Endothelial cell of umbilical vein (primary cell): ENCODE data around the gene RASGRF2. TPM values are rescaled to one million over a fixed set of nuclear protein-coding genes. Genes with fewer than 3 reads are reported as not detected.

ENCODE experiments used
- BruUV-seq: library from RNA; stranded (reverse); fragments of 400-500 nt; replicated peaks from 2 replicates; lab custom pipeline; 2021; lab: Mats Ljungman, UMichigan
- CTCF ChIA-PET: fragments of 300-600, 350-600 bp; sonication (Branson Sonifier 250); formaldehyde crosslinking; loops from one replicate; lab custom pipeline; 2021; ENCODE audit warnings: antibody characterized with exemption, inconsistent platforms; lab: Charles Lee
- POLR2A ChIA-PET: fragments of 300-600, 350-600 bp; sonication (Branson Sonifier 250); formaldehyde crosslinking; loops from one replicate; lab custom pipeline; 2021; ENCODE audit warnings: antibody characterized with exemption, inconsistent platforms; lab: Charles Lee
- DNase-seq: peaks from one replicate; pipeline ENCODE4 v3.0.0-alpha.2; 2011; ENCODE audit warnings: low read depth, low spot score
- FAIRE-seq: peaks from 2 replicates; lab custom pipeline; 2011; peaks lifted over from hg19 to GRCh38; lab: Jason Lieb, UNC
- H2AFZ ChIP-seq: 2 replicates; pipeline ENCODE4 v1.6.0; 2012; ENCODE audit warnings: low read depth, low read length, control low read depth, inconsistent platforms
- H3K27ac ChIP-seq: 2 replicates; pipeline ENCODE4 v1.5.1; 2011; ENCODE audit warnings: low read depth, mild to moderate bottlenecking, control low read depth, low read length, moderate library complexity; ENCODE audit not compliant: insufficient read depth
- H3K27me3 ChIP-seq, 2 experiments: 2 replicates each; pipeline versions ENCODE4 v1.6.0 to v1.6.1; 2011; ENCODE audit warnings: low read length in 2 of 2, mixed read lengths in 1 of 2; ENCODE audit not compliant: control insufficient read depth in 2 of 2, insufficient read depth in 2 of 2
- H3K36me3 ChIP-seq, 2 experiments: 2 replicates in 1 of 2; 3 replicates in 1 of 2; pipeline ENCODE4 v1.5.1; 2011; ENCODE audit warnings: low read length in 2 of 2, mild to moderate bottlenecking in 1 of 2, moderate library complexity in 1 of 2; ENCODE audit not compliant: control insufficient read depth in 2 of 2, insufficient read depth in 2 of 2; ENCODE audit errors: extremely low read depth in 1 of 2
- H3K4me1 ChIP-seq: 3 replicates; pipeline ENCODE4 v1.5.1; 2011; ENCODE audit warnings: mild to moderate bottlenecking, low read length; ENCODE audit not compliant: control insufficient read depth, insufficient read depth; ENCODE audit errors: extremely low read depth
- H3K4me2 ChIP-seq: 2 replicates; pipeline ENCODE4 v1.6.1; 2011; ENCODE audit warnings: low read length, control low read depth, mixed read lengths; ENCODE audit not compliant: insufficient read depth
- H3K4me3 ChIP-seq, 3 experiments: fragments of 200-600 bp in 1 of 3; sonication (generic), shearing (Covaris generic) in 1 of 3; replicated peaks in 1 of 3; 2 replicates each; pipeline ENCODE4 v1.5.1; 2011 to 2016; ENCODE audit warnings: control low read depth in 3 of 3, low read length in 3 of 3, mild to moderate bottlenecking in 2 of 3, inconsistent platforms in 1 of 3, low read depth in 1 of 3, moderate library complexity in 1 of 3; ENCODE audit not compliant: insufficient read depth in 1 of 3
- H3K79me2 ChIP-seq: 2 replicates; pipeline ENCODE4 v1.6.0; 2012; ENCODE audit warnings: low read length, inconsistent platforms; ENCODE audit not compliant: control insufficient read depth, insufficient read depth
- H3K9ac ChIP-seq: replicated peaks from 2 replicates; pipeline ENCODE3; 2011; ENCODE audit warnings: low read length, control low read depth; ENCODE audit not compliant: insufficient read depth; ENCODE audit errors: extremely low read depth
- H3K9me1 ChIP-seq: replicated peaks from 3 replicates; pipeline ENCODE4 v1.6.0; 2011; ENCODE audit warnings: mild to moderate bottlenecking, low read length; ENCODE audit not compliant: control insufficient read depth, insufficient read depth; ENCODE audit errors: extremely low read depth
- H3K9me3 ChIP-seq: replicated peaks from 2 replicates; pipeline ENCODE4 v1.5.1; 2012; ENCODE audit warnings: low read length, inconsistent platforms; ENCODE audit not compliant: control insufficient read depth, insufficient read depth
- H4K20me1 ChIP-seq: replicated peaks from 2 replicates; pipeline ENCODE3; 2011; ENCODE audit warnings: mild to moderate bottlenecking, low read length; ENCODE audit not compliant: control insufficient read depth, insufficient read depth; ENCODE audit errors: extremely low read depth
- EZH2 ChIP-seq: IDR thresholded peaks from 2 replicates; pipeline ENCODE4 v1.6.1; 2012; ENCODE audit warnings: borderline replicate concordance, low read depth, mild to moderate bottlenecking, moderate library complexity, low read length, inconsistent platforms; ENCODE audit not compliant: severe bottlenecking
- FOS ChIP-seq: IDR thresholded peaks from 2 replicates; pipeline ENCODE4 v1.6.1; 2011; ENCODE audit warnings: mild to moderate bottlenecking, low read length, moderate library complexity, borderline replicate concordance; ENCODE audit not compliant: insufficient read depth
- GATA2 ChIP-seq: IDR thresholded peaks from 2 replicates; pipeline ENCODE4 v1.7.0; 2011; ENCODE audit warnings: low read depth, mild to moderate bottlenecking, moderate library complexity, mixed read lengths, low read length; ENCODE audit not compliant: insufficient read length, insufficient read depth
- JUN ChIP-seq: IDR thresholded peaks from 2 replicates; pipeline ENCODE4 v1.6.1; 2011; ENCODE audit warnings: borderline replicate concordance, low read depth; ENCODE audit not compliant: insufficient read length, insufficient read depth
- MYC ChIP-seq: IDR thresholded peaks from one replicate; pipeline ENCODE4 v1.6.1; 2011; ENCODE audit warnings: mild to moderate bottlenecking, low read depth, low read length
- POLR2A ChIP-seq: IDR thresholded peaks from 2 replicates; pipeline ENCODE4 v1.6.1; 2012; ENCODE audit warnings: low read depth, mild to moderate bottlenecking, control low read depth, low read length
- POLR2AphosphoS5 ChIP-seq: IDR thresholded peaks from 2 replicates; pipeline ENCODE4 v1.6.1; 2012; ENCODE audit warnings: low read depth, mild to moderate bottlenecking, control low read depth, low read length, moderate library complexity; ENCODE audit not compliant: insufficient read depth
- dilution Hi-C: fragments of 300-500 bp; cut with MboI; formaldehyde crosslinking; loops from one replicate; pipeline ENCODE4 v1.15.0; 2019; ENCODE audit warnings: low sequenced_read_pairs; ENCODE audit not compliant: extremely low pct_ligation_motif_present
- intact Hi-C: fragments of 100-400 bp; cut with micrococcal nuclease; formaldehyde crosslinking; loops from one replicate; pipeline ENCODE4 v1.10.0; 2022
- polyA plus RNA-seq, 4 experiments: library from polyadenylated mRNA; depleted of rRNA in 3 of 4; stranded (reverse) in 3 of 4; unstranded in 1 of 4; fragments of >200 nt; gene quantifications; 2 replicates each; pipeline versions ENCODE4 v1.2.1 to v1.2.3, GENCODE V29; 2011 to 2012; ENCODE audit warnings: missing spikeins in 1 of 4
- total RNA-seq: library from RNA; stranded (reverse); gene quantifications from 2 replicates; pipeline ENCODE4 v1.2.3, GENCODE V29; 2021
- TF ChIP-seq, protein P1 (sequence below): IDR thresholded peaks from 2 replicates; pipeline ENCODE4 v1.6.1; 2011; ENCODE audit not compliant: insufficient read depth, insufficient read length
- TF ChIP-seq, protein P2 (sequence below), 2 donors: IDR thresholded peaks; 1 replicate in 1 of 2; 2 replicates in 1 of 2; pipeline ENCODE4 v1.5.1; 2011; ENCODE audit warnings: low read length in 2 of 2, mild to moderate bottlenecking in 2 of 2, moderate library complexity in 2 of 2, control low read depth in 1 of 2, inconsistent platforms in 1 of 2, low read depth in 1 of 2; ENCODE audit not compliant: insufficient read depth in 1 of 2; ENCODE audit errors: extremely low read depth in 1 of 2

The RASGRF2 gene
- total and polyA plus RNA-seq, 2 donors (not counting 3 experiments of a cell fraction or from before 2014, with no cell fraction given) = 0.41 to 4.0 TPM

DNA sequence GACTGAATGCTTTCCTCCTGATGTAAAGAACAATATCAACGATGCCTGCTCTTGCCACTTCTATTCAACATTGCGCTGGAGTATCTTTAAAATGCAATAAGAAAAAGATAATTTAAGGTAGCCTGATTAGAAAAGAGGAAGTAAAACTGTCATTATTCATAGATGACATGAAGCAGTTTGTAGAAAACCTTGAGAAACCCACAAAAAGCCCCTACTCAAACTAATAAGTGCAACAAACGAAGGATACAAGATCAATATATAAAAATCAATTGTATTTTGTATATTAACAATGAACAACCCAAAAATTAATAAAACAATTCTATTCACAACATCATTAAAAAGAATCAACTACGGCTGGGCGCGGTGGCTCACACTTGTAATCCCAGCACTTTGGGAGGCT lies 196.6 kb downstream of the RASGRF2 start:
- no TSS peak for BruUV-seq
- no peaks in the 10 kb centered on the region for H3K9me1 ChIP-seq
- H3K4me1 ChIP-seq = no peaks in the 10 kb centered on the region
- DNase-seq (no peak), FAIRE-seq (no peak)
- H3K79me2 ChIP-seq = no peaks in the 10 kb centered on the region
- no peaks in the 10 kb centered on the region for H3K9me3 ChIP-seq
- intact Hi-C loops (no loop called here), dilution Hi-C loops (no loop called here)
- POLR2A ChIA-PET = no interaction called here
- H2AFZ ChIP-seq = no peak overlapping the region
- TF ChIP-seq POLR2AphosphoS5 (no peak), EZH2 (no peak), GATA2 (no peak), FOS (no peak), POLR2A (no peak), JUN (no peak), MYC (no peak)
- TF ChIP-seq, protein P1, sequence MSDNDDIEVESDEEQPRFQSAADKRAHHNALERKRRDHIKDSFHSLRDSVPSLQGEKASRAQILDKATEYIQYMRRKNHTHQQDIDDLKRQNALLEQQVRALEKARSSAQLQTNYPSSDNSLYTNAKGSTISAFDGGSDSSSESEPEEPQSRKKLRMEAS = no peak
- TF ChIP-seq, protein P2, sequence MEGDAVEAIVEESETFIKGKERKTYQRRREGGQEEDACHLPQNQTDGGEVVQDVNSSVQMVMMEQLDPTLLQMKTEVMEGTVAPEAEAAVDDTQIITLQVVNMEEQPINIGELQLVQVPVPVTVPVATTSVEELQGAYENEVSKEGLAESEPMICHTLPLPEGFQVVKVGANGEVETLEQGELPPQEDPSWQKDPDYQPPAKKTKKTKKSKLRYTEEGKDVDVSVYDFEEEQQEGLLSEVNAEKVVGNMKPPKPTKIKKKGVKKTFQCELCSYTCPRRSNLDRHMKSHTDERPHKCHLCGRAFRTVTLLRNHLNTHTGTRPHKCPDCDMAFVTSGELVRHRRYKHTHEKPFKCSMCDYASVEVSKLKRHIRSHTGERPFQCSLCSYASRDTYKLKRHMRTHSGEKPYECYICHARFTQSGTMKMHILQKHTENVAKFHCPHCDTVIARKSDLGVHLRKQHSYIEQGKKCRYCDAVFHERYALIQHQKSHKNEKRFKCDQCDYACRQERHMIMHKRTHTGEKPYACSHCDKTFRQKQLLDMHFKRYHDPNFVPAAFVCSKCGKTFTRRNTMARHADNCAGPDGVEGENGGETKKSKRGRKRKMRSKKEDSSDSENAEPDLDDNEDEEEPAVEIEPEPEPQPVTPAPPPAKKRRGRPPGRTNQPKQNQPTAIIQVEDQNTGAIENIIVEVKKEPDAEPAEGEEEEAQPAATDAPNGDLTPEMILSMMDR (IDR thresholded peaks at IDR 0.05; ENCODE audit: extremely low read depth in 1 of 2, insufficient read depth in 1 of 2, low read depth in 1 of 2, low read length in 2 of 2) = no peak
- no peak overlapping the region for H3K4me3 ChIP-seq
- H3K27me3 ChIP-seq = peaks cover 0 to 2% of the 10 kb centered on the region in 2 experiments
- H4K20me1 ChIP-seq = no peaks in the 10 kb centered on the region
- H3K9ac ChIP-seq = no peak overlapping the region
- CTCF ChIA-PET = no interaction called here
- H3K36me3 ChIP-seq = no peaks in the 10 kb centered on the region
- no peak overlapping the region for H3K4me2 ChIP-seq
- no peak overlapping the region for H3K27ac ChIP-seq
